DND-41 (cell line): ENCODE results near the gene CASP6.
A peak's percentile ranks its signal among the peaks of the same experiment; 100 is the strongest.
"Not testable (repeated sequence)": the region's sequence is repeated elsewhere in the genome, so short reads cannot be mapped to it uniquely, and the experiment has no call there.

Experiments used
- ATAC-seq: fragments of 200-7000 bp; cut with Tn5 transposase; 3 replicates; pipeline ENCODE4 v1.9.1; 2021; ENCODE audit warnings: low read depth; ENCODE audit not compliant: insufficient read depth
- DNase-seq: peaks from one replicate; pipeline ENCODE4 v3.0.0-alpha.2; 2020
- H2AFZ ChIP-seq: 2 replicates; pipeline ENCODE4 v1.6.0; 2012; ENCODE audit warnings: low read depth, low read length
- H3K27ac ChIP-seq: 2 replicates; pipeline ENCODE4 v1.5.1; 2012; ENCODE audit warnings: low read length, inconsistent platforms
- H3K27me3 ChIP-seq: fragments of 200-600 bp; sonication (generic); 2 replicates; pipeline ENCODE4 v1.6.0; 2012; ENCODE audit warnings: low read length, mild to moderate bottlenecking, inconsistent platforms; ENCODE audit not compliant: insufficient read depth, poor library complexity
- H3K36me3 ChIP-seq: 2 replicates; pipeline ENCODE4 v1.5.1; 2012; ENCODE audit warnings: low read length, inconsistent platforms; ENCODE audit not compliant: insufficient read depth
- H3K4me1 ChIP-seq: 2 replicates; pipeline ENCODE4 v1.5.1; 2012; ENCODE audit warnings: mild to moderate bottlenecking, low read length; ENCODE audit not compliant: insufficient read depth
- H3K4me2 ChIP-seq: 2 replicates; pipeline ENCODE4 v1.6.0; 2012; ENCODE audit warnings: mild to moderate bottlenecking, moderate library complexity, low read length, inconsistent platforms; ENCODE audit not compliant: insufficient read depth
- H3K4me3 ChIP-seq, 2 experiments: fragments of 200-600 bp in 1 of 2; shearing (Covaris generic) in 1 of 2; 2 replicates each; pipeline ENCODE4 v1.5.1; 2012 to 2016; ENCODE audit warnings: inconsistent platforms in 2 of 2, low read length in 2 of 2, mild to moderate bottlenecking in 2 of 2, low read depth in 1 of 2, moderate library complexity in 1 of 2
- H3K79me2 ChIP-seq: 2 replicates; pipeline ENCODE4 v1.6.0; 2012; ENCODE audit warnings: low read length, inconsistent platforms; ENCODE audit not compliant: insufficient read depth
- H3K9ac ChIP-seq: 2 replicates; pipeline ENCODE4 v1.6.0; 2012; ENCODE audit warnings: low read depth, mild to moderate bottlenecking, inconsistent platforms, low read length, moderate library complexity
- H3K9me3 ChIP-seq: 2 replicates; pipeline ENCODE4 v1.5.1; 2012; ENCODE audit warnings: low read length, moderate library complexity, mild to moderate bottlenecking, inconsistent platforms; ENCODE audit not compliant: insufficient read depth, severe bottlenecking
- H4K20me1 ChIP-seq: 2 replicates; pipeline ENCODE4 v1.6.0; 2012; ENCODE audit warnings: low read length; ENCODE audit not compliant: insufficient read depth
- EZH2 ChIP-seq: IDR thresholded peaks from 3 replicates; pipeline ENCODE4 v1.6.1; 2012; ENCODE audit warnings: borderline replicate concordance, low read depth, mild to moderate bottlenecking, moderate library complexity, low read length, inconsistent platforms; ENCODE audit not compliant: severe bottlenecking
- TF ChIP-seq, protein P1 (sequence below): IDR thresholded peaks from 2 replicates; pipeline ENCODE4 v1.5.1; 2012; ENCODE audit warnings: borderline replicate concordance, low read length, moderate library complexity, mild to moderate bottlenecking; ENCODE audit not compliant: poor library complexity, severe bottlenecking; ENCODE audit errors: extremely low read depth

CASP6 gene

DNA sequence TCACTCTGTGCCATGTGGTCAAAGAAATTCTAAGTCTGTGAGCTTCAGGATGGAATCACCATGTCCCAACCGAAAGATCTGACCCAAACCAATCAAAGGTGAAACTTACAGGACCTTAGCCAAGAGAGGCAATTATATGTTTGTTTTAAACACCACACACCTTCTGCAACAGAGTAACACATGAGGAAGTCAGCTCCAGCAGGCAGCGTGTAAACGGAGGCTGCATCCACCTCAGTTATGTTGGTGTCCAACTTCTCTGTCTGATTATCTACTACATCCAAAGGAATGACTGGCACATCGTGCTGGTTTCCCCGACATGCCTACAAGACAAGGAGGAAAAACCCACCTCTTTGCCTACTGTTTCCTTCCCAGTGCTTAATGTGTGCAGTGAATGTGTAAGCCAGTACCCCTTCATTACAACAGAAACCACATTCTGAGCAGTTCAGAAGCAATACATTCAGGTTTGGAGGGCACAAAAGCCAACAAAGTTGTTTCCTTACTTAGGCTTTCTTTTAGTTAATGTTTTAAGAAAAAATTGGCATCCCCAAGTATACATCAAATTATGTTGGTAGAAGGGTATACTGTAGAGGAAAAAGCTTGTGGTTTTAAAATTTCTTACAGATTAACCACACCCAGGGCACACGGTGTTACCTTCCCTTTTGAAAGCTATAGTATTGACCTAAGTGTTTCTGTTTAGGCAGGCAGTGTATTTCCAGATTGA, 12.4 kb downstream of the CASP6 start:
- no peak overlapping the region for H3K27ac ChIP-seq
- ATAC-seq (peak; percentile 75), DNase-seq (no peak)
- no peak overlapping the region for H3K9ac ChIP-seq
- H3K36me3 ChIP-seq = peaks cover 80% of the 10 kb centered on the region
- H3K79me2 ChIP-seq = 0 out of 2 replicates have a peak, but pooled peaks cover 3% of the 10 kb centered on the region
- H2AFZ ChIP-seq = no peak overlapping the region
- no peaks in the 10 kb centered on the region for H3K9me3 ChIP-seq
- H3K27me3 ChIP-seq = no peaks in the 10 kb centered on the region
- H3K4me3 ChIP-seq = no peak overlapping the region
- no peaks in the 10 kb centered on the region for H3K4me1 ChIP-seq
- no peak for TF ChIP-seq EZH2
- H3K4me2 ChIP-seq = no peak overlapping the region
- peaks cover 4% of the 10 kb centered on the region; the same call in 1 of the 2 replicates for H4K20me1 ChIP-seq

DNA sequence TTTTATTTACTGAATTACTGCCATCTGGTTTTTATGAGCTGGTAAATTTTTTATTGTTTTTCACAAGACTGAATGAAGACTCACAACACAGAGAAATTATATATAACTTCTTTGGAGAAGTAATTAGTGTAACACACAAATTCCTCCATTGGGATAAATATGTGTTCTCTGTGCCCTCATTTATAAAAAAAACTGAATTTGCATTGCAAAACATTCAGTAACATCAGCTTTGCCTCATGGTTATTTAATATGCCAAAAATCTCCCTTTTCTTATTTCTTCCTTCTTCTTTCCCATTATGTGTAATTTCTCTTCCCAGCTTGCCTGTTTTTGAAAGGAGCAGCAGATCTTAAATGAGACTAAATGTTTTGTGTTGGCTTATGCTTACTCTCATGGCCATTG, 18.5 kb downstream of the CASP6 start:
- H3K27ac ChIP-seq = no peak overlapping the region
- no peak overlapping the region for H3K4me3 ChIP-seq
- no peaks in the 10 kb centered on the region for H3K4me1 ChIP-seq
- H3K27me3 ChIP-seq = no peaks in the 10 kb centered on the region
- no peak overlapping the region for H2AFZ ChIP-seq
- no peaks in the 10 kb centered on the region for H4K20me1 ChIP-seq
- ATAC-seq (no peak), DNase-seq (no peak)
- H3K9me3 ChIP-seq = no peaks in the 10 kb centered on the region
- TF ChIP-seq EZH2 = no peak
- TF ChIP-seq, protein P1, sequence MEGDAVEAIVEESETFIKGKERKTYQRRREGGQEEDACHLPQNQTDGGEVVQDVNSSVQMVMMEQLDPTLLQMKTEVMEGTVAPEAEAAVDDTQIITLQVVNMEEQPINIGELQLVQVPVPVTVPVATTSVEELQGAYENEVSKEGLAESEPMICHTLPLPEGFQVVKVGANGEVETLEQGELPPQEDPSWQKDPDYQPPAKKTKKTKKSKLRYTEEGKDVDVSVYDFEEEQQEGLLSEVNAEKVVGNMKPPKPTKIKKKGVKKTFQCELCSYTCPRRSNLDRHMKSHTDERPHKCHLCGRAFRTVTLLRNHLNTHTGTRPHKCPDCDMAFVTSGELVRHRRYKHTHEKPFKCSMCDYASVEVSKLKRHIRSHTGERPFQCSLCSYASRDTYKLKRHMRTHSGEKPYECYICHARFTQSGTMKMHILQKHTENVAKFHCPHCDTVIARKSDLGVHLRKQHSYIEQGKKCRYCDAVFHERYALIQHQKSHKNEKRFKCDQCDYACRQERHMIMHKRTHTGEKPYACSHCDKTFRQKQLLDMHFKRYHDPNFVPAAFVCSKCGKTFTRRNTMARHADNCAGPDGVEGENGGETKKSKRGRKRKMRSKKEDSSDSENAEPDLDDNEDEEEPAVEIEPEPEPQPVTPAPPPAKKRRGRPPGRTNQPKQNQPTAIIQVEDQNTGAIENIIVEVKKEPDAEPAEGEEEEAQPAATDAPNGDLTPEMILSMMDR = no peak
- no peak overlapping the region for H3K9ac ChIP-seq
- no peak overlapping the region for H3K4me2 ChIP-seq
- H3K79me2 ChIP-seq = no peaks in the 10 kb centered on the region
- H3K36me3 ChIP-seq = peaks cover 74% of the 10 kb centered on the region

DNA sequence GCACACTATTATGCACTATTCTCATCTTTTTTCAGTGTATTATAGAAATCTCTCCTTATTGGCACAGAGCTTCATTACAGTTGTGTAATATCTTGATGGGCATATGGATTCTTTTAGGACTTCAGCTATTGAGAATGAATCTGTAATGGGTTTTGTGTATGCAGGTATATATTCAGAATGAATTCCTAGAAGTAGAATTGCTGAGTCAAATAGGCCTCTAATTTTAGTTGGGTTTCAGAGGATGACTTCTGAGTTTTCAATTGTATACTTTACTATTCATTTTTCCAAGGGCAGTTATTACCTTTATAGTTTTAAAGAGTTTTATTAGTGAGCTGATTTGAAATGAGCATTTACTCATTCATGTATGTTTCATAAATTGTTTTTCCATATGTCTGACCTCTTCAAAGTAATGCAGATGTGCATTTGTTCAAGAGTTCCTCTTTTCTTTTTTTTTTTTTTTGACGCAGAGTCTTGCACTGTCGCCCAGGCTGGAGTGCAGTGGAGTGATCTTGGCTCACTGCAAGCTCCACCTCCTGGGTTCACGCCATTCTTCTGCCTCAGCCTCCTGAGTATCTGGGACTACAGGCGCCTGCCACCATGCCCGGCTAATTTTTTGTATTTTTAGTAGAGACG, 19.5 kb downstream of the CASP6 start:
- DNase-seq (no peak), ATAC-seq (no peak)

GRCh38 chr4:109682875-109683274, 20.4 kb downstream of the CASP6 start:
- Histone ChIP-seq H3K79me2 (no peaks in the 10 kb centered on the region), H2AFZ (no peak overlapping the region), H3K27ac (no peak overlapping the region; the same call in 1 of the 2 replicates), H3K36me3 (peaks cover 62% of the 10 kb centered on the region), H3K4me3 (no peak overlapping the region), H3K27me3 (no peaks in the 10 kb centered on the region), H3K9me3 (no peaks in the 10 kb centered on the region), H3K4me2 (no peak overlapping the region), H3K9ac (no peak overlapping the region), H3K4me1 (no peaks in the 10 kb centered on the region), H4K20me1 (no peaks in the 10 kb centered on the region)
- ATAC-seq (no peak), DNase-seq (no peak)
- TF ChIP-seq, protein P1 = no peak
- no peak for TF ChIP-seq EZH2

More for the DNA sequence above, 19.5 kb downstream of the CASP6 start:
- Histone ChIP-seq H2AFZ (no peak overlapping the region), H3K36me3 (peaks cover 67% of the 10 kb centered on the region), H3K79me2 (no peaks in the 10 kb centered on the region), H3K9me3 (no peaks in the 10 kb centered on the region), H3K4me1 (no peaks in the 10 kb centered on the region), H3K27me3 (no peaks in the 10 kb centered on the region), H4K20me1 (no peaks in the 10 kb centered on the region), H3K9ac (no peak overlapping the region), H3K27ac (no peak overlapping the region), H3K4me3 (no peak overlapping the region), H3K4me2 (no peak overlapping the region)
- TF ChIP-seq, protein P1 = no peak
- no peak for TF ChIP-seq EZH2

- not testable (repeated sequence) for H2AFZ ChIP-seq, H3K9ac ChIP-seq, H4K20me1 ChIP-seq, H3K9me3 ChIP-seq, H3K27ac ChIP-seq, H3K4me3 ChIP-seq, ATAC-seq, H3K79me2 ChIP-seq, H3K27me3 ChIP-seq, H3K4me1 ChIP-seq, H3K4me2 ChIP-seq, DNase-seq
- peaks cover 36% of the 10 kb centered on the region for H3K36me3 ChIP-seq
These were observed 24.3 kb downstream of the CASP6 start for GRCh38 chr4:109678925-109679324.
